Superior temporal gyrus (tissue), 1 donor: ENCODE measurements around the gene GRM6.

Experiments
- DNase-seq: peaks from one replicate; pipeline ENCODE4 v3.0.0-alpha.2; 2016; ENCODE audit errors: extremely low spot score

The GRM6 gene

DNA sequence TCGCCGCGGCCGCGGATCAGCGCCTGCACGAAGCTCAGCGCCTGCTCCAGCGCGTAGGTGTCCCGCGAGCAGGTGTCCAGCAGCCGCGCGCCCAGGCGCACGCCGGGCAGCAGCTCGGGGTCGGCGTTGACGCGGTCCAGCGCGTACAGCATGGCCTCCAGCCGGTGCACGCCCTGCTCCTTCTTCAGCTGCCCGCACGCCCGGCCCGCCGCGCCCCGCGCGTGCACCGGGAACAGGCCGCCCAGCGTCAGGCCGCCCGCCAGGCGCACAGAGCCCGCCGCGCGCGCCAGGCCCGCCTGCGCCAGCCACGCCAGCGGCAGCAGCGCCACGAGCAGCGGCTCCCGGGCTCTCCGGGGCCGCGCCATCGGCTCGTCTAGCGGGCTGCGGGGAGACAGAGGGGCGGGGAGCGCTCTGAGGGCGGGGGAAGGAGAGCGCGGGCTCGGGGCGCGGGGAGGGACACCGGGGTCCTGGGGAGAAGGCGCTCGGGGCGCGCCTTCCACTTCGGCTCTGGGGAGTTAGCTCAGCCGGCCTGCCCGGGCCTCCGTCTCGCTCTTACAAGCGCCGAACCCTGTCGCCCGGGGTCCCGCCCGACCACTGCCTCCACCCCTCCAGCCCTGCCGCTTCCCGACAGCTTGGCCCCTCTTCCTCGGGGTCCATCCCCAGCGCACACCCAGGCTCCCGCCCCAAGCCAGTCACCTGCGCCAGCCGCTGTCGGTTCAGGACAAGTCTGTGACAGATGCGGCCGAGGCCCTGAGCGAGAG is at the start of gene GRM6:
Gene GRM6 (minus strand): TSS at position 741 of the 761 bp plus-strand sequence. CDS start 376 bp downstream, at position 365.
- no peak for DNase-seq

- no peak for DNase-seq
These were observed 49.6 kb upstream of the GRM6 start for GRCh38 chr5:179044765-179045164.

DNA sequence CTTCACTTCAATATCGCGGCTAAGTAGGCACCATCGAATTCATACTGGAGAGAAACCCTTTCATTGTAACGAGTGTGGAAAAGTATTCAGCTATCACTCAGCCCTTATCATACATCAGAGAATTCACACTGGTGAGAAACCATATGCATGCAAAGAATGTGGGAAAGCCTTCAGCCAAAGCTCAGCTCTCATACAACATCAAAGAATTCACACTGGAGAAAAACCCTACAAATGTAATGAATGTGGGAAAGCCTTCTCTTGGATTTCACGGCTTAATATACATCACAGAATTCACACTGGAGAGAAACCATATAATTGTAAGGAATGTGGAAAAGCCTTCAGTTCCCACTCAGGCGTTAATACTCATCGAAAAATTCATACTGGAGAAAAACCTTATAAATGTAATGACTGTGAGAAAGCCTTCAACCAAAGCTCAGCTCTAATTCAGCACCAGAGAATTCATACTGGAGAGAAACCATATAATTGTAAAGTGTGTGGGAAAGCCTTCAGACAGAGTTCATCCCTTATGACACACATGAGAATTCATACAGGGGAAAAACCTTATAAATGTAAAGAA is 38.0 kb upstream of the GRM6 start:
- DNase-seq = no peak

- peak; percentile 98 for DNase-seq
These were observed 28.5 kb upstream of the GRM6 start, which contains the start of gene ZNF879 for GRCh38 chr5:179023528-179024189. Gene ZNF879 (plus strand): TSS chr5:179023804. CDS start chr5:179025005, 1,201 bp downstream.

DNA sequence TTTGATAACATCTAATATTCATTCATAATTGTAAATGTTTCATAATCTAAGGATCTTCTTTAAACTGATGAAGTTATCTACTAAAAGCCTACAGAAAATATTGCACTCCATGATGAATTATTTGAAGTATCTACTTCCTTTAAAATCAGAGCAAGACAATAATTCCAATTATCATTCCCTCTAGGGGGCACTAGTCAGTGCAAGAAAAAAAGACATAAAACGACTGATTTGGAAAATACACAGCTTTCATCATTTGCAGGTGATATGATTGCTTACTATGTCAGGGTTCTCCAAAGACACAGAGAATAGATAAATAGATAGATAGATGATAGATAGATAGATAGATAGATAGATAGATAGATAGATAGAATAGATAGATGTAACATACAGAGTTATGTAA is 13.5 kb upstream of the GRM6 start:
- no peak for DNase-seq

DNA sequence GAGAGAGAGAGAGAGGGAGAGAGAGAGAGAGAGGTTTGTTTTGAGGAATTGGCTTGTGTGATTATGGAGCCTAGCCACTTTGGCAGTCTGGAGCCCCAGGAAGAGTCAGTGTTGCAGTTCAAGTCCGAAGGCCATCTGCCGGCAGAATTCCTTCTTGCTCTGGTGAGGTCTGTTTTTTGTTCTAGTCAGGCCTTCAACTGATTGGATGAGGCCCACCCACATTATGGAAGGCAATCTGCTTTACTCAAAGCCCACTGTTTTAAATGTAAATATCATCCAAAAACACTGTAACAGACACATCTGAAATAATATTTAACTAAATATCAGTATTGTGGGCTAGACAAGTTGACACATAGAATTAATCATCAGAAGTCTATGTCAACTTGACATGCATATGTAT is 11.4 kb upstream of the GRM6 start:
- DNase-seq = no peak

DNA sequence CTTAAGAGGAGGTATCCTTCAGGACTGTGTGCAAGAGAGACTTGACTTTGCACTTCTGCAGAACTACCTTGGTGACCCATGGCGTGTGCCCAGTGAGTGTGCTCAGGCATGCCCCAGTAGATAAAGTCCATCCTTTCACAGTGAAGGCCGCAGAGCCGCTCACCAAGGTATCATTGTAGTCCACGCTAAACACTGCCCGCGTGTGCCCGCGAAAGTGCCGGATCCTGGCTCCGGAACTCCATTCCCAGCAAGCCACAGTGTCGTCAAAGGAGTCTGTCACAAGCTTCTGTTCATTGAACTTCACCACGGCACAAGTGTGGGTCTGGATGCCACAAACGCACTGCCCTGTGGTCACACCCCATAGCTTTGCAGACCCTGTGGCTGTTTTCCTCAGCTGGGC is 3.3 kb upstream of the GRM6 start:
- DNase-seq = no peak

DNA sequence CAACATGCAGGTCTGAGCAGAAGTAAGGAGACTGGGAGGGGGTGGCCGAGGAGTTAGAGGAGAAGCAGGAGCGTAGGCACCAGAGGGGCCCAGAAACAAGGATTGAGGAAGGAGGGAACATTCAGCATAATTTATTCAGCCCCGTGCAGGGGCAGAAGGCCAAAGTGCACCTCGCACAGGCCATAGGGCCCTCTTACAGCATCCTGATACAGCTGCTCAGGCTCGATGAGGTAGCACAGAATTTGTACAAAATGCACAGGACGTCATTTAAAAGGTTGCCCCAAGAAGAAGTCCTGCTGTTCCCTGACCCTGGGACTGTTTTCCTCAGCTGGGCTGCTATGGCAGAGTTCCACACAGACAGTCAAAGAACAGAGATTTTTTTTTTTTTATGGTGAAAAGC is 2.1 kb upstream of the GRM6 start:
- DNase-seq = no peak

GRCh38 chr5:178996156-178996555 is 1.0 kb upstream of the GRM6 start:
- no peak for DNase-seq

- no peak for DNase-seq
These were observed 196 bp upstream of the GRM6 start for GRCh38 chr5:178995341-178995690.

DNA sequence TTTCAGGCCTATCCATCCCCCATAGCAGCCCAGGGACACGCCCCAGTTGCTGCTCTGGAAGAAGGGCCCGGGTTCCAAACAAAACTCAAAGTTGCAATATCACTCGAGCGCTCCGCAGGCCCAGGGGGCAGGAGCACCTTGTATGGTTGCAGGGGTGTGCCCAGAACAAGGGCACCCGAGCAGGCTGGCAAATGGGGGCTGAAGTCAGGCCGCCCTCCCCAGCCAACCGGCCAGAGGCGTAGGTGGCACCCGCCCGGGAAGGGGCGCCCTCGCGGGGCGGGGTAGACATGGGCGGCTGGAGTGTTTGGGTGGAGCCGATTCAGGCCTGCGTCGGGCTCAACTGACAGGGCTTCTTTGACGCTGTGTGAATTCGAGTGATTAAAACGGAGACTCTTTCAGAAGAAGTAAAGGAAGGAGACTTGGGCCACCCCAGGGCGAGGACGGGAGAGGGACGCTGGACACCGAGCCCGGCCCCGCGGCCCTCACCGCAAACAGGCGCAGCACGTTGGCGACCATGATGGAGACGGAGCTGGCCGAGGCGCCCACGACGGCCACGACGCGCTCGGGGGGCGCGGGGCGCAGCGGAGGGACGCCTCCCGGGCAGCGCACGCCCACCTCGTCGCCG is 1.1 kb downstream of the GRM6 start:
- DNase-seq = no peak

DNA sequence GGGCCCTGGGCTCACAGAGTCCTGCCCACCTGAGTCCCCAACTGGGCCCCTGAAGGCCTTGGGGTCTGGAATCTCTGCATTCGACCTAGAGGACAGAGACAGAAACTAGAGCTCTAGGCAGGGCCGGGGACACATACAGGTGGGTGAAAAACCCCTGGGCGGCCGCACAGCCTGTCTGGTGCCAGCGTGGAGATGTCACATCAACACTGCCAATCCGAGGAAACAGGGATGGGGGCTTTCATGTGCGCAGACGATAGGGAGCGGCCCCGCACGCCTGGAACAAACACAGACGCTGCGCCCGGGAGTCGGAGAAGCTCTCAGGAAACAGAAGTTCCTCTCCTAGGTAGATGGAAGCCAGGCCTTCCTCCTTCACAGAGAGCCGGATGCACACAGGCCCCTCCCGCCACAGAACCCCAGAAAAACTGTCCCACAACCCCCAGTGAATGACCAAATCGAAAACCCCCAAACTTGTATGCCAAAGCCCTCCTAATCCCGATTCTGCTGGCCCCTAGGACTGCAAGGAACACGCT is 1.8 kb downstream of the GRM6 start:
- DNase-seq = no peak

- DNase-seq = no peak
These were observed 2.7 kb downstream of the GRM6 start for GRCh38 chr5:178992291-178992895.

DNA sequence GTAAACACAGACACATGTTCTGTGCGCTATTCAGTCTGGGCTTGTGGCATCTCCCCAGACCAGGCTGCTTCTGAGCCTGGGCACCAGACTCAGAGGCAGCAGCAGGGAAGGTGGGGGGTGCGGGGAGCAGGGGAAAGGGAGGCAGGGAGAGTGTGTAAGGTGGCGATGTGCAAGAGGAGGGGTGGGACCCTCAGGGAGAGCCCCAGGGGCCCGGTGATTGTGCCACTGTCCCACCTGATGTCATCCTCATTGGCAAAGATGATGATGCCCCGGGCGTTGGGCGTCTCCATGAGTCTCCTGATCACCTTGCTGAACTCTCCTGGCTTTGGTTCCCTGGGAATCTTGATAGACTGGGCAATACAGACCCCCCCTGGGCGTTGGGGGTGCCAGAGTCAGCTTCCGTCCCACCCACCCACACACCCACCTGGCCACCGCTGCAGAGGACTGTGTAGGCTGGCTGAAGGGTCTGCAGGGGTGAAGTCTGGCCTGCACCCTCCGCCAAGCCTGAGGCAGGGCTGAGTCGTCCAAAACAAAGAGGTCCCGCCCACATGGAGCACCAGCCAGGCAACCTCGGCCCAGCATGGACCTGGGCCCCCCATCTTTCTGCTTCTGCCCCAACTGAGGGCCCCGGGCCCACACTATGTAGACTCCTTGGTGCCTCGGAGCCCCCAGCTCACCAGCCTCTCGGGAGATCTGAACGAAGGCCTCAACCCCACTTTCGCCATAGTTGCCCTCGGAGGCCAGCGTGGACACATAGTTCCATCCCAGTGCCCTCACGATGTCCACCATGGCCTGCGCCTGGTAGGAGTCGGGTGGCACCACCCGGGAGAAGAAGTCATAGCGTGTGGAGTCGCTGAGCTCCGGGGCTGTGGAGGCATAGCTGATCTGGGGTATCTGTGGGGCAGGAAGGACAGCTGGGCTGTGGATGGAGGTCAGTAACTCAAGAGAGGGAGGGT is 3.7 kb downstream of the GRM6 start:
- DNase-seq = no peak

GRCh38 chr5:178990491-178990890 is 4.6 kb downstream of the GRM6 start:
- no peak for DNase-seq

- DNase-seq = no peak
These were observed 5.8 kb downstream of the GRM6 start for GRCh38 chr5:178989311-178989710.

DNA sequence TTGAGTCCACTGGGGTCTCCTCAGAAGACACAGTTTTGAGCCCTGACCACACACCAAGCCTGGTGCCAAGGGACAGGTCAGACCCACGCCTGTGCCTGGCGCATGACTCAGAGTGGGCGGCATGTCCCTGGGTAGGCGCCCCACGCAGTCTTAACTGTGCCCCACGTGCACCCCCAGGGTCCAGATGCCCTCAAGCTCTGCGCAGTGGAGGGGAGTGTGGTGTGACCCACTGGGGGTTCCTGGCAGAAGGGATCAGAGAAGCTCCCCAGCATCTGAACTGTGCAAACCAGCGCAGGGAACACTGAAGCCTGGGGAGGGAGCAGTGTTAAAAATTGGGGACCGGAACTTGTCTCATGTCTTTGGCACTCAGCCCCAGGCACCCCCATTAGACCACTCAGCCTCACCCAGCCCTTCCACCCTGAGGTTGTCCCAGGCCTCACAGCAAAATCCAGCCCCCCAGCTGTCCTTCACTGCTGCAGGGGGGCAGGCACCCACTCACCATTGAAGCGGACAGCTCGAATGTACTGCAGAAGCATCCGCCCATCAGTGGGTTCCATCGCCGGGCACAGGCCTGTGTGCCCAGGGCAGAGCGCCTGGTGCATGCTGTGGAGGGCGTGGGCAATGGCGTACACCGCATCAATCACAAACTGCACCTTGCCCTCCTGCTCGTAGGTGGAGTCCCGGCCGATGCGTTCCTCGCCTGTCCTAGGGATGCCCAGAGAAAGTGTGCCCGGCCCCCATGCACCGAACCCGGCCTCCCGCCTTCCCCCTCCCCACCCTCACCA is 6.5 kb downstream of the GRM6 start:
- no peak for DNase-seq

DNA sequence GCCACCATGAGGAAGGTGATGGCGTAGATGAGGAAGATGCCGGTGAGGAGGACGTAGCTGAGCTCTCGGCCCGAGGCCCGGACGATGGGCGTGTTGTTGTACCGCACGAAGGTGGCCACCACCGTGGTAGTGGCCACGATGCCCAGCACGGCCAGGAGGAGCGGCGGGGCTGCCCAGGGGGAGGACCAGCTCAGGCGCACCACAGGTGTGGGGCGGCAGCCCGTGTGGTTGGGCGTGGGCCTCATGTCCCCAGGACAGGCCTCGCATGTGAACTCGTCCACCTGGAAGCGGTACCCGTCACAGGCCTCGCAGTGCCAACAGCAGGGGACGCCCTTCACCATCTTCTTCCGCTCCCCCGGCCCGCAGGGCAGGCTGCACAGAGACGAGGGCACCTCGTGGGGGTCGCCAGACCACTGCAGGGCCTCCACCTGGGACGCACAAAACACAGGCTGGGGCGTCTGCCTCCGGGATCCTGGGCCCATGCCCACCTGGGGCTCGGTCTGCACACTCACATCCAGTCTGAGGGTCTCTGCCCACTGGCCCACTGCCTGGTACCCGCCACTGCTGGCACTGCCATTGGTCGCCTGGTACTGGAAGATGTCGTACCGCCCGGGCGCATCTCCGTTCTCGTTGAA is 8.7 kb downstream of the GRM6 start:
- DNase-seq = no peak
